GM23248 (cell line): ENCODE results near the gene CFAP92.

Experiments used
- EZH2 ChIP-seq: fragments of 200-600 bp; sonication (generic); IDR thresholded peaks from 2 replicates; pipeline ENCODE4 v1.6.1; 2018; ENCODE audit warnings: antibody characterized with exemption, mild to moderate bottlenecking; ENCODE audit not compliant: insufficient read depth, poor library complexity, severe bottlenecking
- EZH2phosphoT487 ChIP-seq: fragments of 200-600 bp; sonication (generic); IDR thresholded peaks from 2 replicates; pipeline ENCODE4 v1.6.1; 2018; ENCODE audit warnings: antibody characterized with exemption, moderate library complexity, mild to moderate bottlenecking, low read depth; ENCODE audit not compliant: insufficient read depth

DNA sequence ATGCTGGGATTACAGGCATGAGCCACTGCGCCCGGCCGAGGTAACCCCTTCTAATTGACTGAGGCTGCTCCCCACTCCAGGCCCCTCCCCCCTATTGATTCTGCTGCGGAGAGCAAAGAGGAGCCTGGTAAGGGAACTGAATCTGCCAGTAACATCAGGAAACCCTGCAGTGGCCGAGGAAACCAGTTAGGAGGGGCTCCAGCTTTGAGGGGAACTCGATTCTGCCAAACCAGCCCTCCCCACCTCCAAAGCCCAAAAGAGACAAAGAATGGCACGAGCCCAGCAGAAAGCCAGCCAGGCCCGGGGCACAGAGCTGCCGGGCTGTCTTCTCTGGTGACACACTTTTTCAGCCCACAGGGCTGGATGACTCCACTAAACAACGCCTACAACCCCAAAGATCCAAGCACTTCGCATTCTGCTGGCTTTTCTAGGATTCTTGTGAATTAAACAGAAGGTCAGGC is 129.5 kb downstream of the CFAP92 start:
- no peak for TF ChIP-seq EZH2
- TF ChIP-seq EZH2phosphoT487 = no peak
